HFF-Myc (cell line): ENCODE measurements around the gene UNC5A.

ENCODE experiments used
- DNase-seq: peaks from one replicate; pipeline ENCODE4 v3.0.0-alpha.2; 2011; ENCODE audit warnings: low read depth; ENCODE audit errors: extremely low read depth
- H3K4me3 ChIP-seq: replicated peaks from 2 replicates; pipeline ENCODE4 v1.5.1; 2011; ENCODE audit warnings: low read depth, mild to moderate bottlenecking, control low read depth, low read length
- CTCF ChIP-seq: IDR thresholded peaks from 2 replicates; pipeline ENCODE4 v1.5.1; 2012; ENCODE audit warnings: mild to moderate bottlenecking, low read depth, low read length, control low read depth; ENCODE audit errors: missing control alignments

UNC5A gene

GRCh38 chr5:176847726-176848290 is 37.4 kb downstream of the UNC5A start:
- no peak for TF ChIP-seq CTCF
- DNase-seq, result no peak

GRCh38 chr5:176848651-176849050 is 38.3 kb downstream of the UNC5A start:
- H3K4me3 ChIP-seq, result no peak overlapping the region
- TF ChIP-seq CTCF, result no peak
- DNase-seq, result no peak

More at GRCh38 chr5:176847726-176848290, 37.4 kb downstream of the UNC5A start:
- H3K4me3 ChIP-seq, result no peak overlapping the region

GRCh38 chr5:176849611-176850227 is 39.4 kb downstream of the UNC5A start:
- H3K4me3 ChIP-seq, result no peak overlapping the region
- no peak for DNase-seq
- no peak for TF ChIP-seq CTCF

- no peak for TF ChIP-seq CTCF
- DNase-seq, result no peak
- no peak overlapping the region for H3K4me3 ChIP-seq
Observed at GRCh38 chr5:176850371-176851245, 40.2 kb downstream of the UNC5A start.

- no peak for TF ChIP-seq CTCF
- H3K4me3 ChIP-seq, result no peak overlapping the region
- no peak for DNase-seq
Observed at GRCh38 chr5:176851380-176851779, 41.0 kb downstream of the UNC5A start.

GRCh38 chr5:176851871-176852658 is 41.7 kb downstream of the UNC5A start:
- H3K4me3 ChIP-seq, result no peak overlapping the region
- no peak for DNase-seq
- TF ChIP-seq CTCF, result no peak
